ENCODE measurements around the gene CLMN.
"Not testable (repeated sequence)": the region's sequence is repeated elsewhere in the genome, so short reads cannot be mapped to it uniquely, and the experiment has no call there.

Gene CLMN

DNA sequence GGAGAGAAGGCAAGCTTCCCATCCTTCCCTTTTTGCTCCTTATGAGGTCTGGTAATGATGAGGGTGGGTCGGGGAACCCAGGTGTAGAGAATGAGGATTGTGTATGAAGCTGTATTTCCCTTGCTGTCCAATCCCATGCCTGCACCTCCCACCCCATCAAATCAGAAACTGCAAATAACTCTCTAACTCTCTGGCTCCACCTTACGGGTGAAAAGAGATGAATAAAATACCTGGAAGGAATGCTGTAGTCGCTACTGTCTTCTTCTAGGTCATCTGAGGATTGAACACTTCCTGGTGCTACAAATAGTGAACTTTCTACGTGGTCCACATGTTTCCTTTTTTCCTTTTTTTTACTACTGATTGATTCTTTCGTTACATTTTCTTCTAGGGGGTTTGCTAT is 123.4 kb downstream of the CLMN start:
- no peak for DNase-seq (ENCODE audit: low read depth in 2 of 2)

DNA sequence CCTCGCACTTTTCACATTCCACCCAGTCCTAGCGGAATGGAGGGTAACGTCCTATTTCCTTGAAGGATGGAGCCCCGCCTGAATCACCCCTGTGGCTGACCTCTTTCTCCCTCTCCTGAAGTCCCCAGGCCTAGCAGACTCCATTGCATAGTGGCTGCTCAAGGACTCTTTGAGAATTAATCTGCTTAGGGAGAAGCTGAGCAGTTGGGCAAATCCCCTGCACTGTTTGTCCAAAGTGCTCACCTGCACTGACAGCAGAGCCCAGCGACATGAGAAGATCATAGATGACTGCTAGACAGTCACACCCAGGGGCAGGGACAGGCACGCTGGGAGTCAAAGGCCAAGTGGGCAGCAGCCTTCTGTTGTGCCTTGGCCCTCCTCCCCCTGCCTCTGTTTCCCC is 124.7 kb downstream of the CLMN start:
- DNase-seq (ENCODE audit: low read depth in 2 of 2), result no peak

DNA sequence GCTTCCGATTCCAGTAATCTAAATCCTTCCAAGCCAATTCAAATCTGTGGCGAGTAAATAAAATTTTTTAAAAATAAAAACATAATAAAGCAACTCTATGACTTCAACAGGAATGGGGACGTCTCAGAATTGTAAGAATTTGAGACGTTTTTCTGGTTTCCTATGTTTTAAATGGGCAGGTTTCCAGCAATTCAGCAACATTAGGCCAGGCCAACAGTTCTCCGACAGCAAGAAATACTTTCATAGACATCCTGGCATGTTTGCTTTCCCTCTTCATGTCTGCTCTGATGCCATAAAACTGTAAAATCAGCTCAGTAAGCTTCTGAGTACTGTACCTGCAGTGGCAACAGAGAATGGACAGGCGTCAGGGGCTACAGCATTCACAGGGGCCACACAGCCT is 126.6 kb downstream of the CLMN start:
- DNase-seq (ENCODE audit: low read depth in 2 of 2), result no peak

DNA sequence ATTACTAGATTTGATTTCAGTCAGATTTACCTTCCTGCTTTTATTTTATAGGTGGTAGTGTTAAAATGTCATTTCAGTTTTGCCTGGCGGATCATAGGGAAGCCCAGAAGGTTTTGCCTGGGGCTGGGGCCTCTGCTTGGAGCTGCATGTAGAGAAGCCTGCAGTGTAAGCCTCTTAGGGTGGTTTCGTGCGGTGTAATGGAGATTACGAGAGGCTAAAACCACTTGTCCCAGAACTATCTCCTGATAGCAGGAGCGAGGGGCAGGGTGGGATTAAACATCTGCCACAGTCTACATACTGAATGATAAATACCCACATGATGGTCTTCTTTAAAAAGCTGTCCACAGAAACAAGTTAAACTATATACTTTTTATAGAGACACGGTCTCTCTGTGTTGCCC is 127.4 kb downstream of the CLMN start:
- DNase-seq (ENCODE audit: low read depth in 2 of 2), result no peak

DNA sequence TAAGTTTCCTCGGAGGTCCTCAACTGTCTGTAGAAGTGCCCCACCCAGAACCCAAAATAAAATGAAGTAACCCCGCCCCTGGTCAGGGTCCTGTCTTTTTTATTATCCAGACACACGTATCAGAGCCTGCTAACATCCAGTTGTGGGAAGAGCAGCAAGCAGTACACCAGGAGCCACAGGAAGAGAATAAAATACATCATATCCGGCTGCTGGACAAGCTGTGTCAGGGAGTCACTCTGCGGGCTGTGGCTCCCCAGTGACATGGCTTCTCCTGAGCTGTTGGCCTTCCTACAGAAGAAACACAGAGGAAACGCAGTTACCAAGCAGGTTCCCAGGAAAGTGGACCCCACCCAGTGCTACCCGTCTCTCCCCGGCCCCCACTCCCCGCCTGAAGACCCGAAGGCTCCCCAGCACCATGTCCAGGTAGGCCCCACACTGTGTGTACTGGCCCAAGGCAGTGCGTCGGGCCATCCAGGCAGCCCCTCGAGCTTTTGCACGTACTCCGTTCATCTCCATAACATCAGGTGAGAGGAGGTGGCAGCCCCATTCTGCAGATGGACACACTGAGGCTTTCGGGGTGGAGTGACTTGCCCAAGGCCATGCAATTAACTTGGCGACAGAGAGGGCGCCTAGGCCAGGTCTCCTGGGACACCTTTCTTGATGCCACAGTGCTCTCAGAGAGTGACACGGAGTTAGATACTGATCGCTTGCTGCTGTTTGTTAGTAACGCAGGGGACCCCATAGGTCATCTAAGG is 128.1 kb downstream of the CLMN start:
- no peak for DNase-seq (ENCODE audit: low read depth in 2 of 2)

DNA sequence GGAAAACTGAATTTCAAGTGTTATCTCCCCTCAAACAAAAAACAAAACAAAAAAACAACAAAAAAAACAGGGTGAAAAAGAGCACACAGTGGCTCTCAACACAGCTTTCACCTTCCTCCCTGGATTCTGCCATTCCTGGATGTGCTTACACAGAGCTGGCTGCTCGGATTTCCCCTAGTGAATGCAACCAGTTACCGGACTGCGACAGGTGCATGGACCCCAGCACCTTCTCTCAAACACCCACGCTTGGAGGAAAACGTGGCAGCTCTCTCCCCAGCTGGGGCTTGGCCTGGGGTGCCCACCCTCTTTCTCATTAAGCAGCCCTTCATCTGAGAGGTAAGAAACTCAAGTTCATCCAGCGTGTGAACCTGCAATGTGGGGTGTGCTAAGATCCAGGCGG is 128.9 kb downstream of the CLMN start:
- no peak for DNase-seq (ENCODE audit: low read depth in 2 of 2)

DNA sequence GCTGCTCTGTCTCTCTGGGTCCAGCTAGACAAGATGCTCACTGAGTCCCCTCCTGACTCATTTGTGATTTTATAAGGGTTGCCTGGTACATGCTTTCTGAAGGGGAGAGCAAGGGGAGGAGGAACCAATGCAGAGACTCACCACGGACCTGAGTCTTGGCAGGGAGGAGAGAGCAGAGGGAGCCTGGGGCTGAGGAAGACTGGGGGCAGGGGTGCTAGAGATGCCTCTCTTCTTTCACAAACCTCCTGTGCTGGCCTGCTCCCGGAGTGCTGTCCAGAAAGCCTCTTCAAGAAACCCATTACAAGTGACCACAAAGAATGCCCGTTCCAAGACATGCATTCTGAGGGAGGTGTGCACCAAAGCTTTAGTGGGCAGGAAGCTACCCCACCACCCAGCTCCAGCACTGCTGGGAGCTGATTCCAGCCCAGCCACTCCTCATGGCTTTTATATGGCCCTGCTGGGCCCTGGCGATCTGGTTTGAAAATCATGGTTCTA is 129.3 kb downstream of the CLMN start:
- DNase-seq (ENCODE audit: low read depth in 2 of 2), result no peak

DNA sequence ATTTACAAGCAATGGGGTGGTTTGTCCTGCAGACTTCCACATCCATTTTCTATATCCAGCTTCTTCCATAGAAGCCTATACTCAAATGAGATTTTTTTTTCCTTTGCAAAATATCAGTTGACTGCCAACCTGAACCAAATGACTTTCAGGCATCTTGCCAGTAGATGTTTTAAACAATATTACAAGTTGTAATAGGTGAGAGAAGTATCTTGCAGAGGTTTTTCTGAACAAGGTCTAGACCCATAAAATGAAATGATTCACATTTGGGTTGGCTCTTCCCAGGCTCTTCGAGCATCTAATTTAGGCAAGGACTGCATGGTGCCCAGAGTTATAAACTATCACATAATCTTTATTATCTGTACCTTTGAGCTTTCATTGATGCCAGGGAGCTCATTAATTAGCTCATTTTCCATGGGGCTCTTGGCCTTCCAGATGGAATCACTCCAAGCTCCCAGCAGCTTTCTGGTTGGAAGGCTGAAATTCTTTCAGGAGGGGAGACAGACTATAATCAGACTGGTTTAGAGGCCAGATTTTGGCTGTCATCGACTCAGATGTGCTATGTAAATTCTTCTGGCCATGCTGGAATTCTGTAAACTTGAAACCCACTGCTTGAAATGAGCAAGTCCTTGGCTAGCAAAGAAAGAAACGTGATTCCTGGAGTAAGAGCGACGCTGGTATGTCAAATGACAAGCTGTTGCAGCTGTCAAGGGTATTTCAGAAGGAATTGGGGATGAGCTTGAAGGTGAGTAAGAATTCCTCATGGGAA is 130.2 kb downstream of the CLMN start:
- no peak for DNase-seq (ENCODE audit: low read depth in 2 of 2)

DNA sequence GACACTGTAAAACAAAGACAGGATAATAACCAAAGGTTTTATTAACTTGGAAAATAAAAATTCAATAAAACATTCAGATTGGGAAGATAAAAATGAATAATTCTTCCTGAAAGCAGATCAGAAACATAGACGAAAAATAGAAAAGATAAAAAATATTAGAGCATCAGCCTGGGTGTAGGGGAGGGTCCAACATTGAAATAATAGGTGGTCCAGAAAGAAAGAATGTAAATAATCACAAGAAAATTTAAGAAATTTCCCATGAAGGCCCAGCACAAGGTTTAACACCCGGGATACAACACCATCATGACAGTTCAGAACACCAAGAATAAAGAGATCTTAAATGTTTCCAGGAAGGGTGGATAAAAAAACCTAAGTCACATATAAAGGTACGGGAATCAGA is 131.3 kb downstream of the CLMN start:
- no peak for DNase-seq (ENCODE audit: low read depth in 2 of 2)

DNA sequence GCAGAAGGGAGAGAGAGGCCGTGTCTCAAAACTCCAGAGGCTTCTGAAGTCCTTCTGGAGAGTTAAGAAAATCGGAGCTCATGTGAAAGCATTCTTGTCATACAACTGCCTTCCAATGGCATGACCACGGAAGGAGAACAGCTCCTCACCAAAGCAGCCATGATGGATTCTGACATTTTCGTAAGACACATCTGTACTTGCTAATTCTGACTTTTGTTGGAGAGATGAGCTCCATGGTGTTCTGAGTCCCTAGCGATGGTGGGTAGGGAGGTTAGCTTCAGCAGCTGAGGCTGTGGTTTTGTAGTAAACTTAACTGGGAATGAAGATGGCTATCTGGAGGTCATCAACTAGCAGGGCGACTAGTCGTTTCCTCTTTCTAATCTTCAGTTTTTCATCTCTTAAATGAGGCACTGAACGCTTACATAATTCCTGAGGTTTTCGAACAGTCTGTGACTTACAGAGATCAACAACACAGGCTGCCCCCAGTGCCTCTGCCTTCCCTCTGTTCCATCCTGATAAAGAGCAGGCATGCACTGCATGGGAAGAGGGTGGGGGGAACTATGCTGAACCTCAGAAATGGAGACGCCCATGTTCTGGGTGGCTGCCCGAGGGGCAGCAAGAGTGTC is 133.8 kb downstream of the CLMN start:
- no peak for DNase-seq (ENCODE audit: low read depth in 2 of 2)

DNA sequence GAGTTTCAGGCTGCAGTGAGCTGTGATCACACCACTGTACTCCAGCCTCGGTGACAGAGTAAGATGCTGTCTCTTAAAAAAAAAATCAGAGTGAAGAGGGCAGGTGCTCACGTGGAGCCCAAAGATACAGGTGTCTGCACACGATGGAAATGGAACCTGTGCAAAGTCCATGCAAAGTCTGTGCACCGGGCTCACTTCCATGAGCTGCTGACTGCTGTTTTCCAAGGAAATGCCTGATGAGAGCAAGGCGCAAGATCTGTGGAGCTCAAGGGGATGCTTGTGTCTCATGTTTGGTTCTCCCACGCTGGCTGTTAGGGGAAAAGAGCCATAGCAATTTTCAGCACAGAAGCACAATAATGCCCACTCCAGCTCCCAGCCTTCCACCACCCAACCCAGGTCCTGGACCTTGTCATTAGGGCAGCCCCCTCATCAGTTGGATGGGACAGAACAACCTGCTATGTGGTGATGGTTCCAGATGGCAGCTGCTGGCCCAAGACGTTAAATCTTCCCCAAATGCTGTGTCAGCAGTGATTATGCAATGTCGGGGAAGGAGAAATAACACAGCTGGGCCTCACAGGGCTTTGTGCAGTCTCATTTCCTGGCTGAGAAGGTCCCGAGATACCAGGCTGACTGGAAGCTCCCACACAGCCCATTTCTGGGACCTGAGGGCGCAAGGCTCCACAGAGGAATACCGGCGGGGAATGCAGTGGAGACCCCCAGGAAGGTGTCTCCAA is 134.5 kb downstream of the CLMN start:
- no peak for DNase-seq (ENCODE audit: low read depth in 2 of 2)

DNA sequence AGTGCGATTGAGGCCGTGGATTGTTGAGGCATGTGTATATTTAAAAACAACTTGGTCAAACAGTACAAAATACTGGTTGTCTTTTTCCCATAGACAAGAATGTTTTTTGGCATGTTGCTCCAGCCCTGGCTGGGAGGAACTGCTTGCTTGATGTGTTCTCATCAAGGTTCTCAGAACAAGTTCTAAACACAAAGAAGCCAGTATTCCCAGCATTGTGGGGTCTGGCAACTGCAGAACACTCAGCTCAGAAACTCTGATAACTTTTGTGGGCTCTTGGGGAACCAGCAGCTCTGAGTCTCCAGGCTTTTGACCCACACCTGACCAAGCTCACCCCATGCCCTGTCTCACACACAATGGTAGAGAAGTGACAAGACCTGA is 135.3 kb downstream of the CLMN start:
- DNase-seq (ENCODE audit: low read depth in 2 of 2), result no peak

DNA sequence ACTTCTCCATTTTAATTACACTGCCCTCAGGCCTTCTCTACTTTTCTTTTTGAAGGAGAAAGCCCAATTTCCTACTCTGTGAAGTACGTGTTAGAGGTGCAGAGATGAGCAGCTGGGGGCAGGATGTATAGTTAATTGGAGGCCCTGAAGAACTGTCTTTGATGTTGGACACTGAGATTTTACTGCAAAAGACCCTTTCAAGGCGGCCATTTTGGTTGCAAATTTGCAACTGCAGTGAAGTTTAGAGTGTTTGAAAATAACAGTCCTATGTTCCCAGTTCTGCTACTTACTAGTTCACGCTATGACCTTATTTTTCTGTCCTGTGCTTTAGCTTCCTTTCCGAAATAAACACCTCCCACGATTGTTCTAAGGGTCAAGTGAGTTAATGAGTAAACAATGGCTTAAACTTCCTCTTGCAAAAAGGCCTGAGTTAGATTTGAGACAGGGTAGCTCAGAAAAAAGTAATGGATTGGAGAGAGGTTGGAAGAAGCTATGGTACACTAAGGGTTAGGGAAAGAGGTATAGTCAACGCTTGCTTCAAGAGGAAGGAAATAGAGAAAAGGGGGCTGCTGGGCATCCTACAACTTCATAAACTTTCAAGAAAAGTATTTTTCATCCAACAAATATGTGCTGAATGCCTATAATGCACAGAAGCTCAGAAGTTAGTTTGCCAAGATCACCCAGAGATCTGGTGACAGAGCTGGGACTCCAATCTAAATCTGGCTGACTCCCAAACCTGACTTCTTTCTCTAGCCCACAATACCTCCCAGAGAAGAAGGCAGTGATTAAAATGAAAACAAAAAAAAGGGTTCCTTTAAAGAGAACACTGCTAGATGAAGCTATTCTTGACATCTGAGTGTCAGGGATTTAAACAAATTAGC is 135.9 kb downstream of the CLMN start:
- no peak for DNase-seq (ENCODE audit: low read depth in 2 of 2)

DNA sequence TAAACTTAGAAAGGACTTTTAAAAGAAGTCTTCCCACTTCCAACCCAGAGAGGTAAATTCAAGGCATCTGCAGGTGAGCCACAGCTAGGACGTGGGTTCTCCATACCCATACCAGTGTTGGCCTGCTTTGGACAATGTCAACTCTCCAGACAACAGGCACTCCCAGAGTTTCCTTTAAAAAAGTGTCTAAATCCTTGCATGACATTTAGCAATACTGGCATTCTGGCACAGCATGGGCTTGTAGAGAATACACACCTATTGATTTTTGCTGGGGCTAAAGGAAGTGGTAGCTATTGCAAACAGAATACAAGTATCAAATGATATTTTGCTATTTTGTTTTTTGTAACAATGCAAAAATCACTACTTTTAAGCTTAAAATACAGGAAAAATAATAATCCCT is 136.6 kb downstream of the CLMN start:
- DNase-seq (ENCODE audit: low read depth in 2 of 2), result no peak

DNA sequence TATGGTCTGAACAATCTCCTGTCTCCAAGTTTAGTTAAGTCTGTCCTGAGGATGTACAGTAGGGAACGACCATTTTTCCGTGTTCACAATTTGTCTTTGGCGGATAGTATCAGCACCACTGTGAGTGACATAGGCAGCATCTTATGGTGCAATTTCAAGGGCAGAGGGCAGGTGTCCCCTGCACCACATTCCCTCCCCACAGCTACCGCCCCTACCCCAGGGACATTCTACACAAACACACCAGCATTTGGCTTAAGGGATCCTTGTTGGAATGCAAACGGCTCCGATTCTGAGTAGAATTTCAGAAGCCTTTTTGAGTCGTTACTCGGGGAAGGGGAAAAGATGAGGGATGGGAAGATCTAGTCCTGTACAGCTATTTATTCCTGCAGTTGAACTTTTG is 137.3 kb downstream of the CLMN start:
- no peak for DNase-seq (ENCODE audit: low read depth in 2 of 2)

DNA sequence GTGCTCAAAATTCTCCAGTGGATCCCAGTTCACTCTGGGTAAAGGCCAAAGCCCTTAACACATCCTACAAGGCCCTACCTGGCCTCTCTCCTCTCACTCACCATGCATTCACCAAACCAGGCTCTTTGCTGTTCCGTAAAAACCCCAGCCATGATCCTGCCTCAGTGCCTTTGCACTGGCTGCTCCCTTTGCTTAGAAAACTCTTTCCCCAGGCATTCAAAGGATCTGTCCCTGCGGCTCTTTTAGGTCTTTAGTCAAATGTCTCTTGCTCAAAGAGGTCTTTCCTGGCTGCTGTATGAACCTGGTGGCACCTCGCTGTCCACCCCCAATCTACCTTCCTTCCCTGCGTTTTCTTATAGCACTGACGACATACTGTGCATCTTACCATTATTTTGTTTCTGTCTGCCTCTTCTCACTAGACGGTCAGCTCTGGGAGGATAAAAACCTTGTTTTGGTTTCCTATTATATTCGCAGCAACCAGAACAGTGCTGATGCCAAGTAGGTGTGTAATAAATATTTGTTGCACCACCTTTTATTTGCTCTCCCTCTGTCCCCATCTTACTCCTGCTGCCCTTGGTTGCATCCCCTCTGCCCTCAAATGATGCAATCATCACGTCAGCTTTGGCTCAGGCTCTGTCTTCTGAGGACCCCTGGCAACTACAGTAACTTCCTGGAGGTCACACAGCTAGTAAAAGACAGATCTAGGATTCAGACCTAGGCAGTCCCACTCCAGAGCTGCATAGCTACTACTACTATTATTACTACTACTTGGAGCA is 138.6 kb downstream of the CLMN start:
- DNase-seq (ENCODE audit: low read depth in 2 of 2), result no peak

DNA sequence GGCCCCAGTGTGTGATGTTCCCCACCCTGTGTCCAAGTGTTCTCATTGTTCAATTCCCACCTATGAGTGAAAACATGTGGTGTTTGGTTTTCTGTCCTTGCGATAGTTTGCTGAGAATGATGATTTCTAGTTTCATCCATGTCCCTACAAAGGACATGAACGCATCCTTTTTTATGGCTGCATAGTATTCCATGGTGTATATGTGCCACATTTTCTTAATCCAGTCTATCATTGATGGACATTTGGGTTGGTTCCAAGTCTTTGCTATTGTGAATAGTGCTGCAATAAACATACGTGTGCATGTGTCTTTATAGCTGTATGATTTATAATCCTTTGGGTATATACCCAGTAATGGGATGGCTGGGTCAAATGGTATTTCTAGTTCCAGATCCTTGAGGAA is 144.0 kb downstream of the CLMN start:
- DNase-seq (ENCODE audit: low read depth in 2 of 2), result not testable (repeated sequence)

DNA sequence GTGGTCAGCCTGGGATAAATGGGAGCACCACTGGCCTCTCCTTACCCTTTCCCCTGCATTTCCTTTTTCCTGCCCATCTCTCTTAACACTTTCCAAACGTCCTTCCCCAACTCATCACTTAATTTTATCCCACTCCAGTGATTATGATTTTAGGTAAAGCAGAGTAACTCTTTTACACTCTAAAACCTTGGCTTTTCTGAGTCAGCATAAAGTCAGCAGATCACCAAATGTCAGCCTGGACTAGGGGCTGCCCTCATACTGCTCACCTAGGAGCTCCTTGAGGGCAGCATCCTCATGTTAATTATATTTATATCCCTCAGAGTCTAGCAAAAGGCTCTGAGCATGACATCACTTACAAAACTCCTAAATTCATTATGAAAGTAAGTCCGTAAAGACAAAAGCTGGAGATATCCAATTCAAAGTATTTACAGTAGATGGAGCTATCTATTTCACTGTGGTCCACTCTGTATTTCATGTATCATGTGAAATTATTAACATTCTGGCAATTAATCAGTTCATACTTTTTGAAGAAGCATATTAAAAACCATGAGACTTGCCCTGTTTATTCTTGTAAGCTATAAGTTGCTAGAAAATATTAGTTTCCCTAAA is 145.4 kb downstream of the CLMN start:
- no peak for DNase-seq (ENCODE audit: low read depth in 2 of 2)

DNA sequence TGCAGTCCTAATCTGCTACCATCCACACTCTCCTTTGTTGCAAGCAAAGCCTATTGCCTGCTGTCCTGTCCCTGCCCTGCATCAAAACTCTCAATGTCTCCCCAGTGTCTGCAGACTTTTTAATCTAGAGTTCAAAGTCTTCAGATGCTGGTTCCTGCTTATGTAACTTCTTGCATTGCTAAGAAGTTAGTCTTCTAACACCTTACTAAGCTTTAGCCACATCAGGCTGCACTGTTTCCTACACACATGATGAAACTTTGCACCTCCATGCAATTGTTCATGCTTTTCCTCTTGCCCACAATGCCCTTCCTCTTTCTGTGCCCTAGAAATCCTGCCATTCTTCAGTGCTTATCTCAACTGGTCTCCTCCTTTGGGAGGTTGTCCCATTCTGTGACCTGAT is 146.2 kb downstream of the CLMN start:
- DNase-seq (ENCODE audit: low read depth in 2 of 2), result no peak

DNA sequence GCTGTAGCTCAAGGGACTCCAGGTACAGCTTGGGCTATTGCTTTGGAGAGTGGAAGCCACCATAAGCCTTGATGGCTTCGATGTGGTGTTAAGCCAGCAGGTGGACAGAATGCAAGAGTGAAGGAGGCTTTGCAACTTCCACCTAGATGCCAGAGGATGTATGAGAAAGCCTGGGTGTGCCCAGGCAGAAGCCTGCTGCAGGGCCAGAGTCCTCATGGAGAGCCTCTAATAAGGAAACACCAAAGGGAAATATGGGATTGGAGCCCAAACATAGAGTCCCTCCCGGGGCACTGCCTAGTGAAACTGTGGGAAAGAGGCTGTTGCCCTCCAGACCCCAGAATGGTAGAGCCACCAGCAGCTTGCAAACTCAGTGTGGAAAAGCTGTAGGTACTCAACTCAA is 152.5 kb downstream of the CLMN start:
- no peak for DNase-seq (ENCODE audit: low read depth in 2 of 2)

All from activated CD8-positive, alpha-beta memory T cell treated with anti-CD3 and anti-CD28 coated beads for 4 hours (primary cell).